DND-41 (cell line): Measurements from ENCODE around the gene POLR2E.

ENCODE experiments used
- ATAC-seq: fragments of 200-7000 bp; cut with Tn5 transposase; 3 replicates; pipeline ENCODE4 v1.9.1; 2021; ENCODE audit warnings: low read depth; ENCODE audit not compliant: insufficient read depth
- DNase-seq: peaks from one replicate; pipeline ENCODE4 v3.0.0-alpha.2; 2020
- H2AFZ ChIP-seq: 2 replicates; pipeline ENCODE4 v1.6.0; 2012; ENCODE audit warnings: low read depth, low read length
- H3K27ac ChIP-seq: 2 replicates; pipeline ENCODE4 v1.5.1; 2012; ENCODE audit warnings: low read length, inconsistent platforms
- H3K27me3 ChIP-seq: fragments of 200-600 bp; sonication (generic); 2 replicates; pipeline ENCODE4 v1.6.0; 2012; ENCODE audit warnings: low read length, mild to moderate bottlenecking, inconsistent platforms; ENCODE audit not compliant: insufficient read depth, poor library complexity
- H3K36me3 ChIP-seq: 2 replicates; pipeline ENCODE4 v1.5.1; 2012; ENCODE audit warnings: low read length, inconsistent platforms; ENCODE audit not compliant: insufficient read depth
- H3K4me1 ChIP-seq: 2 replicates; pipeline ENCODE4 v1.5.1; 2012; ENCODE audit warnings: mild to moderate bottlenecking, low read length; ENCODE audit not compliant: insufficient read depth
- H3K4me2 ChIP-seq: 2 replicates; pipeline ENCODE4 v1.6.0; 2012; ENCODE audit warnings: mild to moderate bottlenecking, moderate library complexity, low read length, inconsistent platforms; ENCODE audit not compliant: insufficient read depth
- H3K4me3 ChIP-seq, 2 experiments: fragments of 200-600 bp in 1 of 2; shearing (Covaris generic) in 1 of 2; 2 replicates each; pipeline ENCODE4 v1.5.1; 2012 to 2016; ENCODE audit warnings: inconsistent platforms in 2 of 2, low read length in 2 of 2, mild to moderate bottlenecking in 2 of 2, low read depth in 1 of 2, moderate library complexity in 1 of 2
- H3K79me2 ChIP-seq: 2 replicates; pipeline ENCODE4 v1.6.0; 2012; ENCODE audit warnings: low read length, inconsistent platforms; ENCODE audit not compliant: insufficient read depth
- H3K9ac ChIP-seq: 2 replicates; pipeline ENCODE4 v1.6.0; 2012; ENCODE audit warnings: low read depth, mild to moderate bottlenecking, inconsistent platforms, low read length, moderate library complexity
- H3K9me3 ChIP-seq: 2 replicates; pipeline ENCODE4 v1.5.1; 2012; ENCODE audit warnings: low read length, moderate library complexity, mild to moderate bottlenecking, inconsistent platforms; ENCODE audit not compliant: insufficient read depth, severe bottlenecking
- H4K20me1 ChIP-seq: 2 replicates; pipeline ENCODE4 v1.6.0; 2012; ENCODE audit warnings: low read length; ENCODE audit not compliant: insufficient read depth
- EZH2 ChIP-seq: IDR thresholded peaks from 3 replicates; pipeline ENCODE4 v1.6.1; 2012; ENCODE audit warnings: borderline replicate concordance, low read depth, mild to moderate bottlenecking, moderate library complexity, low read length, inconsistent platforms; ENCODE audit not compliant: severe bottlenecking
- TF ChIP-seq, protein P1 (sequence below): IDR thresholded peaks from 2 replicates; pipeline ENCODE4 v1.5.1; 2012; ENCODE audit warnings: borderline replicate concordance, low read length, moderate library complexity, mild to moderate bottlenecking; ENCODE audit not compliant: poor library complexity, severe bottlenecking; ENCODE audit errors: extremely low read depth

POLR2E gene

DNA sequence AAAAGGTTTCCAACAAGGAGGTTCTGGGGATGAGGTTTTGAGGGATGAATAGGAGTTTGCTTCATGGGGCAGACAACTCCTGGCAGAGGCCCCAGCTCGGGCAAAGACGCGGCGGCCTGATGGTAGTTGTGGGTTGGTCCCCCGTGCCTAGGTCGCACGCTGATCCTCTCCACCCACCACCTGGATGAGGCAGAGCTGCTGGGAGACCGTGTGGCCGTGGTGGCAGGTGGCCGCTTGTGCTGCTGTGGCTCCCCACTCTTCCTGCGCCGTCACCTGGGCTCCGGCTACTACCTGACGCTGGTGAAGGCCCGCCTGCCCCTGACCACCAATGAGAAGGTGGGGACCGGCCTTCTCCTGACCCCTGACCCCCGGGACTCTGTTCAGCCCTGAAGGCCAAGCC is 43.4 kb downstream of the POLR2E start:
- Histone ChIP-seq H3K4me2 (no peak overlapping the region), H4K20me1 (no peaks in the 10 kb centered on the region), H3K9me3 (peaks cover 12% of the 10 kb centered on the region), H3K27ac (no peak overlapping the region), H3K4me1 (no peaks in the 10 kb centered on the region), H3K27me3 (no peaks in the 10 kb centered on the region), H3K36me3 (peaks cover 29% of the 10 kb centered on the region), H3K79me2 (no peaks in the 10 kb centered on the region), H3K4me3 (no peak overlapping the region), H2AFZ (no peak overlapping the region), H3K9ac (no peak overlapping the region)
- no peak for DNase-seq
- TF ChIP-seq, protein P1, sequence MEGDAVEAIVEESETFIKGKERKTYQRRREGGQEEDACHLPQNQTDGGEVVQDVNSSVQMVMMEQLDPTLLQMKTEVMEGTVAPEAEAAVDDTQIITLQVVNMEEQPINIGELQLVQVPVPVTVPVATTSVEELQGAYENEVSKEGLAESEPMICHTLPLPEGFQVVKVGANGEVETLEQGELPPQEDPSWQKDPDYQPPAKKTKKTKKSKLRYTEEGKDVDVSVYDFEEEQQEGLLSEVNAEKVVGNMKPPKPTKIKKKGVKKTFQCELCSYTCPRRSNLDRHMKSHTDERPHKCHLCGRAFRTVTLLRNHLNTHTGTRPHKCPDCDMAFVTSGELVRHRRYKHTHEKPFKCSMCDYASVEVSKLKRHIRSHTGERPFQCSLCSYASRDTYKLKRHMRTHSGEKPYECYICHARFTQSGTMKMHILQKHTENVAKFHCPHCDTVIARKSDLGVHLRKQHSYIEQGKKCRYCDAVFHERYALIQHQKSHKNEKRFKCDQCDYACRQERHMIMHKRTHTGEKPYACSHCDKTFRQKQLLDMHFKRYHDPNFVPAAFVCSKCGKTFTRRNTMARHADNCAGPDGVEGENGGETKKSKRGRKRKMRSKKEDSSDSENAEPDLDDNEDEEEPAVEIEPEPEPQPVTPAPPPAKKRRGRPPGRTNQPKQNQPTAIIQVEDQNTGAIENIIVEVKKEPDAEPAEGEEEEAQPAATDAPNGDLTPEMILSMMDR: no peak
- no peak for TF ChIP-seq EZH2
- ATAC-seq: no peak

DNA sequence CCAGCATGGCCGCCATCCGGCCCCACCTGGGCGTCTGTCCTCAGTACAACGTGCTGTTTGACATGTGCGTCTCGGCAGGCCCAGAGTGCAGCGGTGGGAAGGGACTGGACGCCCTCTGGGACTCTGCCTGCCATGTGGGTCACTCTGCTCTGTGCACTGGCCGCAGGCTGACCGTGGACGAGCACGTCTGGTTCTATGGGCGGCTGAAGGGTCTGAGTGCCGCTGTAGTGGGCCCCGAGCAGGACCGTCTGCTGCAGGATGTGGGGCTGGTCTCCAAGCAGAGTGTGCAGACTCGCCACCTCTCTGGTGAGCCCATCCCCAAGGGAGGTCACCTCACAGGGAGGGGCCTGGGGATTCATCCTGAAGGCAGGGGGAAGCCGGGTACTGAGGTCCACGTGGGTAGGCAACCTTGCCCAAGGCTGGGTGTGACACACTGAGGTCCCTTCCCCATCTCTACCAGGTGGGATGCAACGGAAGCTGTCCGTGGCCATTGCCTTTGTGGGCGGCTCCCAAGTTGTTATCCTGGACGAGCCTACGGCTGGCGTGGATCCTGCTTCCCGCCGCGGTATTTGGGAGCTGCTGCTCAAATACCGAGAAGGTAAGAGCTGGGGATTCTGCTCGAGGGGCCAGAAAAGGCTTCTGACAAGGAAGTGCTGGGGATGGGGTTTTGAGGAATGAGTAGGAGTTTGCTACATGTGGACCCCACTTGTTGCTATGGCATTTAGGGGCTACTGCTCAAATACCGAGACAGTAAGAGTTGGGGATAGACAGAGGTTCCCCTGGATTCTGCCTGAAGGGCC is 44.0 kb downstream of the POLR2E start:
- Histone ChIP-seq H3K36me3 (peaks cover 23% of the 10 kb centered on the region), H3K4me2 (no peak overlapping the region), H3K27ac (no peak overlapping the region), H3K79me2 (no peaks in the 10 kb centered on the region), H4K20me1 (no peaks in the 10 kb centered on the region), H3K9me3 (peaks cover 6% of the 10 kb centered on the region), H3K27me3 (no peaks in the 10 kb centered on the region), H3K9ac (no peak overlapping the region), H3K4me3 (no peak overlapping the region), H3K4me1 (no peaks in the 10 kb centered on the region), H2AFZ (no peak overlapping the region)
- TF ChIP-seq, protein P1: no peak
- no peak for TF ChIP-seq EZH2
- DNase-seq (no peak), ATAC-seq (no peak)

DNA sequence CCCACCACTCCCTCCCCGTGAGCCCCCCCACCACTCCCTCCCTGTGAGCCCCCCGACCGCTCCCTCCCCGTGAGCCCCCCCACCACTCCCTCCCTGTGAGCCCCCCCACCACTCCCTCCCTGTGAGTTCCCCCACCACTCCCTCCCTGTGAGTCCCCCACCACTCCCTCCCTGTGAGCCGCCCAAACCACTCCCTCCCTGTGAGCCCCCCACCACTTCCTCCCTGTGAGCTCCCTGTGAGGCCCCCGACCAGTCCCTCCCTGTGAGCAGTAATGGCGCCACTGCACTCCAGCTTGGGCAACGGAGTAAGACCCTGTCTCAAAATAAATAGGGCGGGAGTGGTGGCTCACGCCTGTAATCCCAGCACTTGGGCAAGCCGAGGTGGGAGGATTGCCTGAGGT is 45.4 kb downstream of the POLR2E start:
- H3K27me3 ChIP-seq: no peaks in the 10 kb centered on the region
- TF ChIP-seq EZH2: no peak
- TF ChIP-seq, protein P1: no peak
- no peak overlapping the region for H3K4me3 ChIP-seq
- no peak overlapping the region for H3K9ac ChIP-seq
- H3K4me1 ChIP-seq: no peaks in the 10 kb centered on the region
- no peaks in the 10 kb centered on the region for H4K20me1 ChIP-seq
- ATAC-seq (peak; percentile 51; the same call in 2 of the 3 replicates), DNase-seq (no peak)
- no peaks in the 10 kb centered on the region for H3K9me3 ChIP-seq
- no peak overlapping the region for H2AFZ ChIP-seq
- no peak overlapping the region for H3K4me2 ChIP-seq
- no peak overlapping the region for H3K27ac ChIP-seq
- no peaks in the 10 kb centered on the region for H3K79me2 ChIP-seq
- H3K36me3 ChIP-seq: peaks cover 14% of the 10 kb centered on the region
